CD4-positive, alpha-beta T cell (primary cell): Measurements from ENCODE around the gene SMIM45.

ENCODE experiments used
- ATAC-seq: fragments of 200-7000 bp; cut with Tn5 transposase; one replicate; pipeline ENCODE4 v1.10.0; 2022; ENCODE audit warnings: mild to moderate bottlenecking; ENCODE audit not compliant: poor library complexity
- CTCF ChIA-PET: fragments of 350-600 bp; sonication (Branson Sonifier 250); formaldehyde crosslinking; loops from one replicate; lab custom pipeline; 2021; ENCODE audit warnings: antibody characterized with exemption, inconsistent platforms; lab: Charles Lee
- POLR2A ChIA-PET: fragments of 350-600 bp; sonication (Branson Sonifier 250); formaldehyde crosslinking; loops from one replicate; lab custom pipeline; 2021; ENCODE audit warnings: antibody characterized with exemption, inconsistent platforms; lab: Charles Lee
- DNase-seq, 14 experiments: peaks; one replicate each; pipeline ENCODE4 v3.0.0-alpha.2; 2013 to 2020; ENCODE audit warnings: mixed read lengths in 2 of 14
- H3K27ac ChIP-seq, 2 donors: one replicate each; pipeline versions ENCODE4 v1.5.1 to v1.7.0; 2013; ENCODE audit warnings: low read length in 2 of 2, low read depth in 1 of 2, mild to moderate bottlenecking in 1 of 2
- H3K27me3 ChIP-seq, 2 experiments: 1 replicate in 1 of 2; 2 replicates in 1 of 2; pipeline versions ENCODE4 v1.6.1 to v1.7.0; 2013; ENCODE audit warnings: low read length in 2 of 2, control low read depth in 1 of 2, mild to moderate bottlenecking in 1 of 2, moderate library complexity in 1 of 2; ENCODE audit not compliant: insufficient read depth in 2 of 2, control insufficient read depth in 1 of 2
- H3K36me3 ChIP-seq: one replicate; pipeline ENCODE4 v1.6.1; 2013; ENCODE audit warnings: low read length, control low read depth; ENCODE audit not compliant: insufficient read depth
- H3K4me1 ChIP-seq: one replicate; pipeline ENCODE4 v1.6.1; 2013; ENCODE audit warnings: low read length, control low read depth; ENCODE audit not compliant: insufficient read depth
- H3K4me3 ChIP-seq: one replicate; pipeline ENCODE4 v1.5.1; 2013; ENCODE audit warnings: mild to moderate bottlenecking, low read length, moderate library complexity
- H3K9me3 ChIP-seq, 2 experiments: 1 replicate in 1 of 2; 2 replicates in 1 of 2; pipeline versions ENCODE4 v1.6.1 to v1.7.0; 2013; ENCODE audit warnings: low read length in 2 of 2, mild to moderate bottlenecking in 2 of 2, control low read depth in 1 of 2, moderate library complexity in 1 of 2; ENCODE audit not compliant: control insufficient read depth in 1 of 2, insufficient read depth in 1 of 2
- H3K27ac Mint-ChIP-seq: one replicate; pipeline ENCODE4 v1.8.0; 2020; ENCODE audit warnings: mixed read lengths
- H3K27me3 Mint-ChIP-seq: one replicate; pipeline ENCODE4 v1.8.0; 2021; ENCODE audit warnings: mixed read lengths
- H3K36me3 Mint-ChIP-seq: one replicate; pipeline ENCODE4 v1.8.0; 2021; ENCODE audit warnings: low read depth, mixed read lengths
- H3K4me1 Mint-ChIP-seq: one replicate; pipeline ENCODE4 v1.8.0; 2021; ENCODE audit warnings: low read depth, mixed read lengths
- H3K4me3 Mint-ChIP-seq: one replicate; pipeline ENCODE4 v1.8.0; 2020; ENCODE audit warnings: mild to moderate bottlenecking, mixed read lengths
- H3K9me3 Mint-ChIP-seq: one replicate; pipeline ENCODE4 v1.8.0; 2020; ENCODE audit warnings: mixed read lengths
- CTCF ChIP-seq: fragments of 200-600 bp; IDR thresholded peaks from one replicate; pipeline ENCODE4 v1.8.0; 2022; ENCODE audit warnings: antibody characterized with exemption, mild to moderate bottlenecking
- intact Hi-C, 2 experiments: fragments of 100-400 bp; cut with DNase I in 1 of 2; cut with micrococcal nuclease in 1 of 2; formaldehyde crosslinking; loops; one replicate each; pipeline versions ENCODE4 v1.15.1 to v1.9.0; 2023 to 2025; cut with DNase I, micrococcal nuclease

SMIM45 gene

DNA sequence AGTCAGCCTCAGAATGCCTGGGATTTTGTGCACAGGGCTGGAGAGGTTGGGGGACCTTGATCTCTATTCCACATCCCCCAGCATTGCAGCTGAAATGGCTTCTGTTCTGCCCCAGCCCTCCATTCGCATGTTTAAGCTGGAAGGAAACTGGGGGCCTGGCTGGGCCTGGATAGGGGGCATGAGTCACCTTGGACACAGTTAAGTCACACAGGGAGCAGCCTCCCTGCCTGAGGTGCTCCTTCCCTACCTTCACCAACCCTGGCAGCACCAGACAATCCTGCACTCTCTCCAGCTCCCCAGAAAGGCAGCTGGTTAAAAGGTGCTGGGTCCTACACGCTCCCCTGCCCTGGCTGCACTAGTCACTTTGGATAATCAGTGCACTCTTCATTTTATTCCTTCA, 763 bp downstream of the SMIM45 start:
- no peak overlapping the region for H3K27ac Mint-ChIP-seq
- no peaks in the 10 kb centered on the region for H3K9me3 Mint-ChIP-seq
- H3K36me3 ChIP-seq: no peaks in the 10 kb centered on the region
- H3K4me1 ChIP-seq: peaks cover 8% of the 10 kb centered on the region
- TF ChIP-seq CTCF: no peak
- H3K9me3 ChIP-seq: no peaks in the 10 kb centered on the region
- ChIA-PET POLR2A (no interaction called here), CTCF (interaction anchor here (1.6 kb wide), 1 partner anchor 12 kb away, joined by 3 read pairs; no protein-coding TSS in a partner anchor)
- H3K36me3 Mint-ChIP-seq: no peaks in the 10 kb centered on the region
- ATAC-seq (no peak), DNase-seq (no peak)
- intact Hi-C loops: no loop called here
- no peak overlapping the region for H3K27ac ChIP-seq
- H3K27me3 ChIP-seq: no peaks in the 10 kb centered on the region
- peaks cover 4% of the 10 kb centered on the region for H3K4me1 Mint-ChIP-seq
- H3K4me3 ChIP-seq: no peak overlapping the region
- no peaks in the 10 kb centered on the region for H3K27me3 Mint-ChIP-seq
- H3K4me3 Mint-ChIP-seq: no peak overlapping the region

GRCh38 chr22:41957941-41958556, 6.1 kb downstream of the SMIM45 start:
- no peak overlapping the region for H3K27ac Mint-ChIP-seq
- no peaks in the 10 kb centered on the region for H3K36me3 ChIP-seq
- no peaks in the 10 kb centered on the region for H3K9me3 Mint-ChIP-seq
- no peak overlapping the region for H3K4me3 Mint-ChIP-seq
- H3K4me3 ChIP-seq: no peak overlapping the region
- peaks cover 4% of the 10 kb centered on the region for H3K4me1 Mint-ChIP-seq
- H3K27me3 Mint-ChIP-seq: no peaks in the 10 kb centered on the region
- peaks cover 14% of the 10 kb centered on the region for H3K4me1 ChIP-seq
- ChIA-PET CTCF (interaction anchor here (0.6 to 2.0 kb wide), 4 partner anchors 17 to 162 kb away, joined by 3 to 6 read pairs (median 4); partner anchors contain the start of gene TNFRSF13C), POLR2A (no interaction called here)
- no peaks in the 10 kb centered on the region for H3K36me3 Mint-ChIP-seq
- intact Hi-C loops: loop anchor here in 1 of 2 experiments (1.0 to 5.0 kb wide), 3 partner anchors 136 to 479 kb away; partner anchors contain the start of gene MEI1
- no peak for DNase-seq
- ATAC-seq: peak; percentile 39
- no peaks in the 10 kb centered on the region for H3K9me3 ChIP-seq
- H3K27ac ChIP-seq: no peak overlapping the region
- H3K27me3 ChIP-seq: no peaks in the 10 kb centered on the region
- peak; percentile 60 for TF ChIP-seq CTCF

DNA sequence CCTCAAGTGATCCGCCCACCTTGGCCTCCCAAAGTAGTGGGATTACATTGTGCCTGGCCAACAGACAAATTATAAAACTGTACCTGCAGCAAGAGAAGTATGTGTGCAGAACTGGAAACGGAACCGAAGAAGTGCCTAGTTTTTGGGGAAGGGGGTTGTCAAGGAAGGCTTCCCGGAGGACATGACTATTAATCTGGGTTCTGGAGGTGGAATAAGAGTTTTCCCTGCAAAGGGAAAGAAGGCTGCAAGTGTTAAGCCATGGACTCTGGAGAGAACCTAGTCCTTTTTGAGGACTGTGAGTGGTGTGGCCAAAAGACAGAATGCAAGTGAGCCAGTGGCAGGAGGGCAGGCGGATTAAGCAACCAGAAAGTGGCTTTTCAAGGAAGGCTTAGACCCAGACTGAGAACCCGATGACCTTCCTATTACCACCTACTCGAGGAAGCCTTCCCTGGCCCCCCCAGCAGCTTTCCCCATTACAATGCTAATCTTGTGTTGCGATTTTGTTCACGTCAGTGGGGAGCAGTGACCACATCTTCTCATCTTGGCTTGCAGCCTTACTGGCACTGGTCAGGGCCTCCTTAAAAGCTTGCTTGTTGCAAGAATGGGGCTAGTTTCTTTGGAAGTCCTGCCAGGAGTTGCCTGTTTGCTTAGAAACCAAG, 11.6 kb downstream of the SMIM45 start:
- no peaks in the 10 kb centered on the region for H3K9me3 ChIP-seq
- peaks cover 6% of the 10 kb centered on the region for H3K27me3 Mint-ChIP-seq
- H3K36me3 ChIP-seq: no peaks in the 10 kb centered on the region
- no peaks in the 10 kb centered on the region for H3K27me3 ChIP-seq
- no peak for TF ChIP-seq CTCF
- no peak overlapping the region for H3K4me3 ChIP-seq
- no peak overlapping the region for H3K27ac ChIP-seq
- CTCF ChIA-PET: no interaction called here
- no peaks in the 10 kb centered on the region for H3K9me3 Mint-ChIP-seq
- H3K4me3 Mint-ChIP-seq: no peak overlapping the region
- H3K4me1 Mint-ChIP-seq: no peaks in the 10 kb centered on the region
- H3K27ac Mint-ChIP-seq: no peak overlapping the region
- peaks cover 2% of the 10 kb centered on the region for H3K4me1 ChIP-seq
- intact Hi-C loops: loop anchor here (10.0 kb wide), 2 partner anchors 351 to 511 kb away; no protein-coding TSS in a partner anchor
- H3K36me3 Mint-ChIP-seq: no peaks in the 10 kb centered on the region
- POLR2A ChIA-PET: interaction anchor here (0.6 kb wide), 1 partner anchor 94 kb away, joined by 3 read pairs; no protein-coding TSS in a partner anchor
- DNase-seq: no peak
- ATAC-seq: no peak
